GM12878 (cell line): Measurements from ENCODE around the gene BCR. TPM values are rescaled to one million over a fixed set of nuclear protein-coding genes. Genes with fewer than 3 reads are reported as not detected.

ENCODE experiments used
- CBX5 ChIP-seq: sonication (generic); IDR thresholded peaks from 2 replicates; pipeline ENCODE4 v1.6.1; 2016; ENCODE audit warnings: low read depth, moderate library complexity, mild to moderate bottlenecking, inconsistent platforms
- CHD1 ChIP-seq: IDR thresholded peaks from 2 replicates; pipeline ENCODE4 v1.6.1; 2012; ENCODE audit warnings: low read depth, low read length, improper control_type of control experiment
- CREB1 ChIP-seq: IDR thresholded peaks from 2 replicates; pipeline ENCODE4 v1.6.1; 2012; ENCODE audit warnings: low read depth, mild to moderate bottlenecking, inconsistent platforms
- FOXK2 ChIP-seq: fragments of 450-650 bp; IDR thresholded peaks from 2 replicates; pipeline ENCODE4 v1.6.1; 2017; ENCODE audit warnings: mild to moderate bottlenecking, moderate library complexity
- IKZF2 ChIP-seq, 2 experiments: fragments of 450-650 bp; IDR thresholded peaks; 2 replicates each; pipeline ENCODE4 v1.6.1; 2017; ENCODE audit warnings: mild to moderate bottlenecking in 2 of 2, moderate library complexity in 2 of 2
- MXI1 ChIP-seq: fragments of 150-350 bp; IDR thresholded peaks from 2 replicates; pipeline ENCODE4 v1.6.1; 2011; ENCODE audit warnings: low read depth, mild to moderate bottlenecking, inconsistent platforms, low read length, improper control_type of control experiment
- SMC3 ChIP-seq: IDR thresholded peaks from 2 replicates; pipeline ENCODE4 v1.6.1; 2011; ENCODE audit warnings: low read length, improper control_type of control experiment, borderline replicate concordance
- polyA plus RNA-seq, 11 experiments: library from polyadenylated mRNA; depleted of rRNA in 4 of 11; unstranded in 6 of 11; stranded (reverse) in 5 of 11; fragments of >200 nt; fragmentation: Nextera tagmentation in 4 of 11; fragmentation: Illumina TruSeq in 1 of 11; extraction: Ambion mirVana in 4 of 11; extraction: Trizol in 1 of 11; gene quantifications; 1 replicate in 1 of 11; 2 replicates in 10 of 11; pipeline versions ENCODE4 v1.2.1 to v1.2.3, GENCODE V29; 2011 to 2016; ENCODE audit warnings: inconsistent platforms in 2 of 11, missing spikeins in 2 of 11, low read depth in 1 of 11
- total RNA-seq, 4 experiments: library from RNA; depleted of rRNA in 3 of 4; stranded (reverse); fragments of >200 nt in 3 of 4; fragmentation: Illumina TruSeq in 1 of 4; extraction: Trizol in 1 of 4; gene quantifications; 2 replicates each; pipeline versions ENCODE4 v1.2.1 to v1.2.3, GENCODE V29; 2013 to 2021
- TF ChIP-seq, protein P1 (sequence below): IDR thresholded peaks from 2 replicates; pipeline ENCODE4 v1.6.1; 2012; ENCODE audit warnings: low read length, inconsistent platforms
- TF ChIP-seq, protein P2 (sequence below): fragments of 150-350 bp; IDR thresholded peaks from 2 replicates; pipeline ENCODE4 v1.6.1; 2014; ENCODE audit warnings: mild to moderate bottlenecking, low read depth, low read length
- TF ChIP-seq, protein P3 (sequence below): fragments of 450-650 bp; IDR thresholded peaks from 2 replicates; pipeline ENCODE4 v1.6.1; 2018; ENCODE audit warnings: mild to moderate bottlenecking, low read depth, moderate library complexity; ENCODE audit not compliant: partially characterized antibody

The BCR gene
- total and polyA plus RNA-seq, 10 of the 15 experiments (the other 5 are each of a cell fraction or from before 2014, with no cell fraction given): 1.7 to 64.7 (median 18.4) TPM

DNA sequence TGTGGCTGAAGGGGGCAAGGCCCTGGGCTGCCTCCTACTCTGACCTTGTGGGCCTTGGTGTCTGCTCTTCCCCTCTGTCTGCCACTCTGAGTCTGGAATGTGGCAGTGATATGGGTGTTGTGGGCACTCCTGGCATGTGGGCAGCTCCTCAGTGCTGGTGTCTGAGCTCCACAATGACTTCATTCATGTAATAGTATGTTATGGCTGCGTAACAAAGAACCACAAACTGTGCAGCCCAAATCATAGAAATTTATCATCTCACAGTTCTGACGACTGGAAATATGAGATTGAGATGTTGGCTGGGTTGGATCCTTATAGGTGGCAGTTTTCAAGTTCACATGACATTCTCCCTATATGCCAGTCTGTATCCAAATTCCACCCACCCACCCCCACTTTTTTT lies 59.1 kb downstream of the BCR start (continued):
- TF ChIP-seq, protein P1, sequence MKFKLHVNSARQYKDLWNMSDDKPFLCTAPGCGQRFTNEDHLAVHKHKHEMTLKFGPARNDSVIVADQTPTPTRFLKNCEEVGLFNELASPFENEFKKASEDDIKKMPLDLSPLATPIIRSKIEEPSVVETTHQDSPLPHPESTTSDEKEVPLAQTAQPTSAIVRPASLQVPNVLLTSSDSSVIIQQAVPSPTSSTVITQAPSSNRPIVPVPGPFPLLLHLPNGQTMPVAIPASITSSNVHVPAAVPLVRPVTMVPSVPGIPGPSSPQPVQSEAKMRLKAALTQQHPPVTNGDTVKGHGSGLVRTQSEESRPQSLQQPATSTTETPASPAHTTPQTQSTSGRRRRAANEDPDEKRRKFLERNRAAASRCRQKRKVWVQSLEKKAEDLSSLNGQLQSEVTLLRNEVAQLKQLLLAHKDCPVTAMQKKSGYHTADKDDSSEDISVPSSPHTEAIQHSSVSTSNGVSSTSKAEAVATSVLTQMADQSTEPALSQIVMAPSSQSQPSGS: no peak
- TF ChIP-seq SMC3 (no peak), CBX5 (no peak), MXI1 (no peak), IKZF2 (IDR thresholded peaks at IDR 0.05) (no peak), CHD1 (no peak), CREB1 (no peak), FOXK2 (no peak)
- TF ChIP-seq, protein P2, sequence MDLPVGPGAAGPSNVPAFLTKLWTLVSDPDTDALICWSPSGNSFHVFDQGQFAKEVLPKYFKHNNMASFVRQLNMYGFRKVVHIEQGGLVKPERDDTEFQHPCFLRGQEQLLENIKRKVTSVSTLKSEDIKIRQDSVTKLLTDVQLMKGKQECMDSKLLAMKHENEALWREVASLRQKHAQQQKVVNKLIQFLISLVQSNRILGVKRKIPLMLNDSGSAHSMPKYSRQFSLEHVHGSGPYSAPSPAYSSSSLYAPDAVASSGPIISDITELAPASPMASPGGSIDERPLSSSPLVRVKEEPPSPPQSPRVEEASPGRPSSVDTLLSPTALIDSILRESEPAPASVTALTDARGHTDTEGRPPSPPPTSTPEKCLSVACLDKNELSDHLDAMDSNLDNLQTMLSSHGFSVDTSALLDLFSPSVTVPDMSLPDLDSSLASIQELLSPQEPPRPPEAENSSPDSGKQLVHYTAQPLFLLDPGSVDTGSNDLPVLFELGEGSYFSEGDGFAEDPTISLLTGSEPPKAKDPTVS: no peak
- TF ChIP-seq, protein P3, sequence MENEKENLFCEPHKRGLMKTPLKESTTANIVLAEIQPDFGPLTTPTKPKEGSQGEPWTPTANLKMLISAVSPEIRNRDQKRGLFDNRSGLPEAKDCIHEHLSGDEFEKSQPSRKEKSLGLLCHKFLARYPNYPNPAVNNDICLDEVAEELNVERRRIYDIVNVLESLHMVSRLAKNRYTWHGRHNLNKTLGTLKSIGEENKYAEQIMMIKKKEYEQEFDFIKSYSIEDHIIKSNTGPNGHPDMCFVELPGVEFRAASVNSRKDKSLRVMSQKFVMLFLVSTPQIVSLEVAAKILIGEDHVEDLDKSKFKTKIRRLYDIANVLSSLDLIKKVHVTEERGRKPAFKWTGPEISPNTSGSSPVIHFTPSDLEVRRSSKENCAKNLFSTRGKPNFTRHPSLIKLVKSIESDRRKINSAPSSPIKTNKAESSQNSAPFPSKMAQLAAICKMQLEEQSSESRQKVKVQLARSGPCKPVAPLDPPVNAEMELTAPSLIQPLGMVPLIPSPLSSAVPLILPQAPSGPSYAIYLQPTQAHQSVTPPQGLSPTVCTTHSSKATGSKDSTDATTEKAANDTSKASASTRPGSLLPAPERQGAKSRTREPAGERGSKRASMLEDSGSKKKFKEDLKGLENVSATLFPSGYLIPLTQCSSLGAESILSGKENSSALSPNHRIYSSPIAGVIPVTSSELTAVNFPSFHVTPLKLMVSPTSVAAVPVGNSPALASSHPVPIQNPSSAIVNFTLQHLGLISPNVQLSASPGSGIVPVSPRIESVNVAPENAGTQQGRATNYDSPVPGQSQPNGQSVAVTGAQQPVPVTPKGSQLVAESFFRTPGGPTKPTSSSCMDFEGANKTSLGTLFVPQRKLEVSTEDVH: no peak
